HepG2 (cell line): Measurements from ENCODE around the gene TTC22. TPM values are rescaled to one million over a fixed set of nuclear protein-coding genes. Genes with fewer than 3 reads are reported as not detected.

Source experiments
- E2F2 ChIP-seq: sonication (generic); formaldehyde crosslinking; IDR thresholded peaks from 2 replicates; pipeline ENCODE4 v1.4.0; 2020; ENCODE audit warnings: missing genetic modification reagents, borderline replicate concordance
- ZNF160 ChIP-seq: sonication (generic); formaldehyde crosslinking; IDR thresholded peaks from 2 replicates; pipeline ENCODE4 v1.8.0; 2022; ENCODE audit warnings: mild to moderate bottlenecking, inconsistent platforms, missing genetic modification reagents
- ZNF407 ChIP-seq: sonication (generic); formaldehyde crosslinking; IDR thresholded peaks from one replicate; pipeline ENCODE4 v1.5.1; 2020; ENCODE audit warnings: mild to moderate bottlenecking, missing genetic modification reagents; ENCODE audit errors: not compliant biosample characterization
- ZNF567 ChIP-seq: sonication (generic); formaldehyde crosslinking; IDR thresholded peaks from 2 replicates; pipeline ENCODE4 v1.8.1; 2023; ENCODE audit warnings: mild to moderate bottlenecking, missing genetic modification reagents, borderline replicate concordance
- ZZZ3 ChIP-seq: sonication (generic); formaldehyde crosslinking; IDR thresholded peaks from 2 replicates; pipeline ENCODE4 v1.4.0; 2020; ENCODE audit warnings: missing genetic modification reagents, mild to moderate bottlenecking, borderline replicate concordance
- polyA plus RNA-seq, 8 experiments: library from polyadenylated mRNA; depleted of rRNA in 3 of 8; stranded (reverse) in 7 of 8; unstranded in 1 of 8; fragments of >200 nt; fragmentation: Illumina TruSeq in 4 of 8; extraction: Trizol in 4 of 8; gene quantifications; 2 replicates each; pipeline versions ENCODE4 v1.2.1 to v1.2.3, GENCODE V29; 2011 to 2016; ENCODE audit warnings: low read depth in 4 of 8, missing spikeins in 1 of 8, mixed read lengths in 1 of 8; ENCODE audit not compliant: insufficient read depth in 1 of 8
- total RNA-seq, 5 experiments: library from RNA; depleted of rRNA; stranded (reverse); fragments of >200 nt; fragmentation: Illumina TruSeq; extraction: Trizol; gene quantifications; 2 replicates each; pipeline ENCODE4 v1.2.3, GENCODE V29; 2016; ENCODE audit warnings: low read depth in 1 of 5

TTC22 gene
- total and polyA plus RNA-seq, 2 of the 13 experiments (the other 11 are each of a cell fraction or from before 2014, with no cell fraction given): not detected

- TF ChIP-seq ZNF407 (CRISPR knock-in tag): no peak
- no peak for TF ChIP-seq ZNF160 (CRISPR knock-in tag)
- no peak for TF ChIP-seq ZZZ3 (CRISPR knock-in tag)
- TF ChIP-seq ZNF567 (CRISPR knock-in tag): no peak
- no peak for TF ChIP-seq E2F2 (CRISPR knock-in tag)
Observed at GRCh38 chr1:54792686-54793282, 8.3 kb downstream of the TTC22 start (continued).
